HG02623 (cell line): ENCODE data around the gene CEMIP2.
A peak's percentile ranks its signal among the peaks of the same experiment; 100 is the strongest.
"Not testable (repeated sequence)": the region's sequence is repeated elsewhere in the genome, so short reads cannot be mapped to it uniquely, and the experiment has no call there.

ENCODE experiments used
- ATAC-seq: cut with Tn5 transposase; IDR thresholded peaks from one replicate; pipeline ENCODE4 v1.9.1; 2021; ENCODE audit warnings: moderate library complexity; ENCODE audit not compliant: unreplicated experiment

CEMIP2 gene, protein sequence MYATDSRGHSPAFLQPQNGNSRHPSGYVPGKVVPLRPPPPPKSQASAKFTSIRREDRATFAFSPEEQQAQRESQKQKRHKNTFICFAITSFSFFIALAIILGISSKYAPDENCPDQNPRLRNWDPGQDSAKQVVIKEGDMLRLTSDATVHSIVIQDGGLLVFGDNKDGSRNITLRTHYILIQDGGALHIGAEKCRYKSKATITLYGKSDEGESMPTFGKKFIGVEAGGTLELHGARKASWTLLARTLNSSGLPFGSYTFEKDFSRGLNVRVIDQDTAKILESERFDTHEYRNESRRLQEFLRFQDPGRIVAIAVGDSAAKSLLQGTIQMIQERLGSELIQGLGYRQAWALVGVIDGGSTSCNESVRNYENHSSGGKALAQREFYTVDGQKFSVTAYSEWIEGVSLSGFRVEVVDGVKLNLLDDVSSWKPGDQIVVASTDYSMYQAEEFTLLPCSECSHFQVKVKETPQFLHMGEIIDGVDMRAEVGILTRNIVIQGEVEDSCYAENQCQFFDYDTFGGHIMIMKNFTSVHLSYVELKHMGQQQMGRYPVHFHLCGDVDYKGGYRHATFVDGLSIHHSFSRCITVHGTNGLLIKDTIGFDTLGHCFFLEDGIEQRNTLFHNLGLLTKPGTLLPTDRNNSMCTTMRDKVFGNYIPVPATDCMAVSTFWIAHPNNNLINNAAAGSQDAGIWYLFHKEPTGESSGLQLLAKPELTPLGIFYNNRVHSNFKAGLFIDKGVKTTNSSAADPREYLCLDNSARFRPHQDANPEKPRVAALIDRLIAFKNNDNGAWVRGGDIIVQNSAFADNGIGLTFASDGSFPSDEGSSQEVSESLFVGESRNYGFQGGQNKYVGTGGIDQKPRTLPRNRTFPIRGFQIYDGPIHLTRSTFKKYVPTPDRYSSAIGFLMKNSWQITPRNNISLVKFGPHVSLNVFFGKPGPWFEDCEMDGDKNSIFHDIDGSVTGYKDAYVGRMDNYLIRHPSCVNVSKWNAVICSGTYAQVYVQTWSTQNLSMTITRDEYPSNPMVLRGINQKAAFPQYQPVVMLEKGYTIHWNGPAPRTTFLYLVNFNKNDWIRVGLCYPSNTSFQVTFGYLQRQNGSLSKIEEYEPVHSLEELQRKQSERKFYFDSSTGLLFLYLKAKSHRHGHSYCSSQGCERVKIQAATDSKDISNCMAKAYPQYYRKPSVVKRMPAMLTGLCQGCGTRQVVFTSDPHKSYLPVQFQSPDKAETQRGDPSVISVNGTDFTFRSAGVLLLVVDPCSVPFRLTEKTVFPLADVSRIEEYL (N-terminal part only)

DNA sequence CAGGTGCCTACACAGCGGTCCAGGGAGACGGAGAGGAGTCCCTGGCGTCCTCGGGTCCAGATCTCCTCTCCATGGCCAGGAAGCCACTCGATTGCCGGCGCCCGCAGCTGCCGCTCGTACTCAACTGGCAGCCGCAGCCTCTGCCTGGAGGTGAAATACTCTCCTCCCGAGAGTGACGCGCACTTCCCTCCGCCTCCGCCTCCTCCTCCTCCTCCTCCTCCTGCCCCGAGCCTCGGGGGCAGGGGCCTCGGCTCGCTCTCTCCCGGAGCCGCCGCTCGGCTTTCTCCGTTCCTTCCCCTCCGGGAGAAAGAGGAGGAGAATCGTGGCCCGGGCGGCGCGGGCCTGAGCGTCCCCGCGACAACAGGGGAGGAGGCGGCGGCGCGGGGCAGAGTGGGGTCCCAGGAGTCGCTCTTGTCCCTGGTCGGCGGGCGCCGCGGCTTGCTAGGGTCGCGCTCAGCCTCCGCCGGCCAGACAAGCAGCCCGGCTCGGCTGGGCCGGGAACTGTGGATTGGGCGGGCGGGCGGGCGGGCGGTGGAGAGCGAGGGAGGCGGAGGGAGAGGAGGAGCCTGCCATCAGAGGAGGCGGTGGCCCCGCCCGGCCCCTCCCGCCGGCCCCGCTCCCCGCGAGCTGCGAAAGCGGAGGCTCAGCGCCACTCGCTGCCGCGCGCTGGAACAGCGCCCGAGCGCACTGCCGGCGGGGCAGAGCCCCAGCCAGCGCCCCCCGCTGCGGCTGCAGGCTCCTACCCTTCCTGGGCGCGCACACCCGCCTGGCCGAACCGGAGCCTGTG, at the start of gene CEMIP2:
CEMIP2 (minus strand) TSS at position 126 of the 787 bp plus-strand sequence. CDS start 18,140 bp downstream, outside the sequence.
- ATAC-seq = peak; percentile 74

DNA sequence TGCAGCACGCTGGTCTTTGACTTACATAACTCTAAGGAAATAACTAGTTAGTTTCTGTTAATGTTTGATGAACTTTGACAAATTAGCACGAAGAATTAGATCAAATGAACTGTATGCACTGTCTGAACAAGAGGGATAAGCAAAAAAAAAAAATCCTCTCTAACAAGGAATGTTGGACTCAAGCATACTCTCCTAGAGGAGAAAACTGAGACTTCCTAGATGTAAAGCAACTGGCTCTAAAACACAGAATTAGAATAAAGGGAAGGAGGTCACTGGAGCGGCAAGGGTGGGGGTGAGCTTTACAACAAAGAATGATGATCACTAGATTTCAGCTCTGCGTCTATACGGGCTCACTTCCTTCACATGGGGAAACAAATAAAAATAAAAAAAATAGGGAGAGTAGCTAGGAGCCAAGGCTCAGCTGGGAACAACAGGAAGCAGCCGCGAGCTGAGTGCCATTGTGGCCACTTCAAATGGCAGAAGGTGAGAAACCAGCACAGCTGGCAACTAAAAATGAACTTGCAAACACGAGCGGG, 48.7 kb upstream of the CEMIP2 start:
- no peak for ATAC-seq

DNA sequence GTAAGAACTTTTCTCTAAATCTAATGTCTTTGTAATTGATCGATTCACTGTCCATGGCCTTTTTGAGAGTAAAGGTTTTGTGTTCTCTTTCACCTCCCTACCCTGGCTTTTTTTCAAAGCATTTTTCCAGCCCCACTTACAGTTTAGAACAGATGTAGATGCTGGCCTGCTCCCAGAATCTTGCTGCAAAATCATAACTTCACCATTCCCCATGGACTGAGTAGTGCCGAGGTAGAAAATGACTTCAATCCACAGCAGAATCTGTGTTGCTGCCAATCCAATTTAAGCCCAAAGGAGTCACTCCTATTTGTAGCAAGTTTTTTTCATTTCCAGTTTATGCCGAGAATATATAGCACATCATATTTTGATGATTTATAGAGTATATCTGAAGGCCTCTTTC, 46.5 kb upstream of the CEMIP2 start:
- ATAC-seq = no peak

DNA sequence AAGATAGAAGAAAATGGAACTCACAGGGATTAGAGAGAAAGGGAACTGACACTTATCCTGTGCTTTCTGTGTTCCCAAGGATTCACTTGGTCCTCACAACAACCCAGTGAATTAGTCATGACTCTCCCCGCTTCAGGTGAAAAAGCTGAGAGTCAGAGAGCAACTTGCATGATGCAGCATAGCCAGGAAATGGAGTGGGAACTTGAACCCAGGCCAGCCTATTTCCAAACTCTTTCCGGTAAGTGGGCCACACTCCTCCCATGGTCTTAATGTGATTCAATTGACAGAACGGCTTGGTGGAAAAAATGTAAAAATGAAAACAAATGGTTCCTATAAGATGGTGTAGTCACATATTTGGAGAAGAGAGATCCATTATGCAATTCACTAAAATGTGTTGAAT, 45.9 kb upstream of the CEMIP2 start:
- no peak for ATAC-seq

DNA sequence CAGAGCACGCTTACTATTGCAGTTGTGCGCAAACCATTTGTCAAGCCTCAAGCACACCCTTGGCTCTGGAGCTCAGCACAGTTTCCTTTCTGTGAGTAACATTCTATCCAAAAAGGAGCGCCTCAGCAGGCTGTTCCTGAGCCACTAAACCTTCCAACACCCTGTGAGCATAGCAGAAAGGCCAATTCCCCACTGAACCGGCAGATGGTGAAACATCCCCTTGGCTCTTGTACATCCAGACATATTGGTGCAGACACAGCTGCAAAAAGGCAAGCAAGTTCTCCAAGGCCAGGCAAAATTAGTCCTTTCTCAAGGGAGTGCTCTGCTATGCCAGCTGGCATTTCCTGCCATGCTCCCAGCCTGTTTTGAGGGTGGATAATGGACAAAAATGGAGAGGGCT, 44.1 kb upstream of the CEMIP2 start:
- no peak for ATAC-seq

DNA sequence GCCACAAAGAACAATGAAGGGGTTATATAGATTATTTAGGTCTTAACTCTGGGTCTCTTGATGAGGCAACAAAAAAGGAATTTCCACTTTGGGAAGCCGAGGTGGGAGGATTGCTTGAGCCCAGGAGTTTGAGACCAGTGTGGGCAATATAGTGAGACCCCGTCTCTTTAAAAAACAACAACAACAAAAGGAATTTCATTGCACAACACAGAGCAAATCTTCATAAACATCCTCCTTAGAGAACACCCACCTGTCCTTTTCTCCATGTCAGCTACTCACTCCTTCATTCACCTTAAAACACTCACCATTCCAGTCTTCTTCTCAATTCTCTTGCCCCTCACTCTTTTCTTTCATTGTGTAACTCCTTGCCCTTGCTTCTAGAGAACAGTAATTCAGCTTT, 39.8 kb upstream of the CEMIP2 start:
- no peak for ATAC-seq

DNA sequence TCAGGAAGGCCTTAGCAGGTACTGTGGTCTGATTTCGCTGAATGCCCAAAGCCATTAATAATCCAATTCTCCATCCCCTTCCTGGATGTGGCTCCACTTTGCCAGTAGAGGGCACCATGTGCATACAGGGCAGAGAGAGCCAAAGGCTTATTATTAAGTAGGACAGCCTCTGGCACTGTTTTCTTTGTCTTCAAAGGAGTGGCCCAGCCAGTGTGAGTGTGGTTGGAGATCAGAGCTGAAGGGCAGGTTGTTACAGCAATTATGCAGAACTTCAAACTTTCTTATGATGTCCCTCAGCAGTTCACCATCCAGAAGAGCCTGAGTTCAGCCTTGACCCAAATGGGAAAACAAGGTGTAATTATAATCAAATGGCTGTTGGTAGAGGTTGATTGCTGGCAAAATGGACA, 38.6 kb upstream of the CEMIP2 start:
- peak; percentile 92 for ATAC-seq

DNA sequence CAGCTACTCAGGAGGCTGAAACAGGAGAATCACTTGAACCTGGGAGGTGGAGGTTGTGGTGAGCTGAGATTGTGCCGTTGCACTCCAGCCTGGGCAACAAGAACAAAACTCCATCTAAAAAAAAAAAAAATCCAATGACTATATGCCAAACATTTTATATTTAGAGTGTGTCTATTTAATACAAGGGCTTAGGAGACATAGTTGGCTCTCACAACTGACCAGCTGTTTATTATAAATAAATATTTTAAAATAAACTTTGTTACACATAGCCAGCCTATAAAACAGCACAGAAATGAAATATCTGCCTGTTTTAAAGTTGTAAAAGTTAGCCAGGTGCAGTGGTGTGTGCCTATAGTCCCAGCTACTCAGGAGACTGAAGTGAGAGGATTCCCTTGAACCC, 36.8 kb upstream of the CEMIP2 start:
- ATAC-seq = not testable (repeated sequence)

DNA sequence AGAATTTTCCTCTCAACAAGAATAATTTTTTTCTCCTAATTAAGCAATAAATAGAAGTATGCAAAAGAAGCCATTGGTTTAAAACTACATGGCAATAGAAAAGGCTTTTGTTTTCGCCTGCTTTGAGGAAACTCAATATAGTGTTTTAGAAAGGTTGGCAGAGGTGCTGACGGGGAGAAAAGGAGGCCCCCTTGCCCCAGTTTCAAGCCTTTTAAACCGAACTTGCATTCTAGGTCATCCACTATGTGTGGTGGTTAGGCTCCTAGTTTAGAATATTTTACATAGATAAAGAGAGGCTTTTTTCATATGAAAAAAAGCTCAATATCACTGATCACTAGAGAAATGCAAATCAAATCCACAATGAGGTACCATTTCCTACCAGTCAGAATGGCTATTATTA, 33.5 kb upstream of the CEMIP2 start:
- ATAC-seq = no peak

DNA sequence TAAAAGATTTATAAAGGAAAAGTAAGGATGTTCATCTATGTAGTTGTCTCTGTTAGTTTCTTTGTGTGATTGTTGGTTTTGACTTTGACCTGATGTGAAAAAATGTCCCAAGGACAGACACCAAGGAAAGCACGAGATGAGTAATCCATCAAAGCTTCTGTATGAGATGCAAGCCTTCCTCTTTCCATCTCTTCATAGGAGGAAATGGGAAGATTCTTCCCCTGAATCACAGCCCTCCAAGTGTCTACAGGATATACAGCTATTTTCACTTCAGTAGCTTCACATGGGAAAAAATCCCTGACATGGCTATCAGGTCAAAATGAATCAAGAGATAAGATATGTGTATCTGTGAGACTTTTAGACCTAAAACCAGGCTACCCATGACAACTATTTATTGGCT, 29.0 kb upstream of the CEMIP2 start:
- no peak for ATAC-seq

DNA sequence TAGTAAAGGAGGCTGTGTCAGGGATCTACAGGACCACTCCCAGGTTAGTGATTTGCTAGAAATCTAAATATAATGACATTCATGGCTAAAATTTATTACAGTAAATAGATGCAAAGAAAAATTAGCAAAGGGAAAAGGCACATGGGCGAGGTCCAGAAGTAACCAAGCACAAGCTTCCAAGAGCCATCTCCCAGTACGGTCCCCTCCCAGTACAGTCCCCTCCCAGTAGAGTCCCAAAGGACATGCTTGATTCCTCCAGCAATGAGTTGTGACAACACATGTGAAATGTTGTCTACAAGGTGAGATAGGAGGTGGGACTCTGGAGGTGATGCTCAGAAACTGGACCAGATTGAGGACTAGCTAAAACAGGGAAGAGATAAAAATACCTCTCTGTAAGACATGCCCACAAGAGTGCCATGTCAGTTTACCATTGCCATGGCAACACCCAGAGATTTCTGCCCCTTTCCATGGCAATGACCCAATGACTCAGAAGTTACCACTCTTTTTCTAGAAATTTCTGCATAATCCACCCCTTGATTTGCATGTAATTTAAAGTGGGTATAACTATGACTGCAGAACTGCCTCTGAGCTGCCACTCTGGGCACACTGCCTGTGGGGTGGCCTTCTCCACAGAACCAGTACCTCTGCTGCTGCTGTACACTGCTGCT, 27.9 kb upstream of the CEMIP2 start:
- ATAC-seq = no peak

DNA sequence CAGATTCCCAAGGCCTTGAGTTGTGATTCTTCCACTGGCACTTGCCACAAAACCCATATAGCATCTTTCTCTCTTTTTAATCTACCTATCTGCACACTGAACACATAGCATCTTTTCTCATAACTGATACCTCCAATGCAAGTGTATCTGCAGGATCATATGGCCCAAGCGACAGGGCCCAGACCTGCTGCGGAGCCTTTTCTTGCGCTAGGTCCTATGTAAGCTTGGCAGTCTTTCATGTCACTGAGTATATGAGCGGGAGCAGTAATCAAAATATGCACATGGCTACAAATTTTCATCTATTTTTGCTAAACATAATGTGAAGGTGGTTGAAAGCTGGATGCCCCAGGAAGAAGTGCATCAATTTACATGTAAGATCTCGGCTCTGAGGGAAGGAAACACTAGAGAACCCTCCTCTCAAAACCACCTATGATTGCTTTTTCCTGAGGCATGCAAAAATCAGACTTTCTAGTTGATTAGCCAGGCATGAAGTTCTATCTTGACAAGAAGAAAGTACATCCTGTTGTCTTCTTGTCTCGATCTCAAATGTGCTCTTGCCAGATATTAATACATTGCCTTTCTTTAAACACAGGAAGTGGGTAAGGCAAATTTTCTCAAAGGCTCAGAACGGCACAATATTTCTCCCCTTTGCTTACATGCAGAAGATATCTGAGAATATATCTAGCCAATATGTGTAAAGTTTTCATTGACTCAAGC, 26.9 kb upstream of the CEMIP2 start:
- peak; percentile 93 for ATAC-seq

DNA sequence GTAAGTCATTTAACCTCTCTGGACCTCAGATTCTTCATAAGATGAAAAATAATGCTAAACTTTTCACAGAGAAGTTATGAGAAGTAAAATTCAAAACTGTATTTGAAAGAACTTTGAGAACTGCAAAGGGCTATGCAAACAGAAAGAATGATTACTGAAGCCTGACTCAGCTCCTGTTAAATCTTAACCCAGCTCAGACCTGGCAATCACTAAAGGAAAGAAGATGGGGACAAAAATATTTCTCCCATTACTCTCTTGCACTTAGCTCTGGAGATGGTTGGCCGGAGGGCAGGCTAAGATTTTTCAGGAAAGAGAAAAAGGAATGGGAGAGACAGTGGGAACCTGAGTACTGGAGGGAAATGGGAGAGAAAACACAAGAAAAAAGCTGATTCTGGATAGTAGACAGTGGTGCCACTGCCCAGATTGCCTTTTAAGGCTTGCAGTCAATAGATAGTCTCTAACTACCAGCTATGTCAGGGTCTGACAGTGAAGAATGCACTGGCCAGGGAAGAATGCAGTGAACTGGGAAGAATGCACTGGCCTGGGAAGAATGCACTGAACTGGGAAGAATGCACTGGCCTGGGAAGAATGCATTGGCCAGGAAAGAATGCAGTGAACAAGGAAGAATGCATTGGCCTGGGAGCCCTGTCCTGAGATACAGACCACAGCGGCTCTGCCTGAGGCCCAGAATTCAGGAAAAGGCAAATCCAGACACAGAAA, 25.2 kb upstream of the CEMIP2 start:
- no peak for ATAC-seq

DNA sequence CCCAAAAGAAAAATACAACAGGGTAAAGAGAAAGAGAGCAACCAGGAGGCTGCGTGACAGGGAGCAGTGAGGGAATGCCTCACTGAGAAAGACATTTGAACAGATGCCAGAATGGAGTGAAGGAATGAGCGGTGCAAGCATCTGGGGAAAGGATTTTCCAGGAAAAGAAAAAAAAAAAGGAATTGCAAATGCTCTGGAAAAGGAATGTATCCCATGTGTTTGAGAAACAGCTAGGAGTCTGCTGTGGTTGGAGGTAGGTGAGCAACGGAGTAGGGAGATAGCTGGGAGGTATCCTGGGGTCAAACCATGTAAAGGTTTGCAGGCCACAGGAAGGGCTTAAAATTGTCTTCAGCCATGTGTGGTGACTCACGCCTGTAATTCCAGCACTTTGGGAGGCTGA, 23.6 kb upstream of the CEMIP2 start:
- no peak for ATAC-seq

DNA sequence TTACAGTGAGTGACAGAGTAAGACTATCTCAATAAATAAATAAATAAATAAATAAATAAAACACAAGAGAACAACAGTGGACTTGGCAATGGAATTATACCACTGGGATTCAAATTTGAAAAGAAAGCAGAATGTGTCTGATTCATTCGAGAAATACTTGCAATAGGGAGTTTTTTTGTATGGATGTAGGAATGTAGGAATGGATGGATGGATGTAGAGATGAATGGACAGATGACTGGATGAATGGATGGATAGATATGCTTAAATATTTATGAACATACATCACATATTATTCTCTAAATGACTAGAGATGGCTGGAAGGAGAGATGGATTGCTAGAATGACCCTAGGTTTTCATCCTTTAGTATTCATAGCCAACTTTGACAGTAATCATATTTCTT, 22.0 kb upstream of the CEMIP2 start:
- ATAC-seq = no peak

DNA sequence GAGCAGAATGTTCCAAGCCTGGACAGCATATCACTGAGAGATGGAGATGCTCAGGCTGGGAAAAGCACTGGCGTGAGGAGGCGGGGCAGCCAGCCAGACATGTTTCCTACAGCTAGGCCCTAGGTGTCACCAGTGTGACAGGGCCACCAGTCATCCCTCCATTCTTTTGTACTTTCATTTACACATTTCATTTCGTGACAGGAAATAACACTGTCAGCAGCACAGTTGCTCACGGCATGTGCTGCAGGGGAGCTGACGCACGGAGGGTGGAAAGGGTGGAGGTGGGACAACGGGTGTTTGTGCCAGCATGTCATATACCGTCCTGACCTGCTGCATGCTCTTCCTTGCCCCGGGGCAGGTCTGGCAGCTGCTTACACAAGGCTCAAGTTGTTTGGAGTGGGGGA, 14.8 kb upstream of the CEMIP2 start:
- peak; percentile 90 for ATAC-seq

DNA sequence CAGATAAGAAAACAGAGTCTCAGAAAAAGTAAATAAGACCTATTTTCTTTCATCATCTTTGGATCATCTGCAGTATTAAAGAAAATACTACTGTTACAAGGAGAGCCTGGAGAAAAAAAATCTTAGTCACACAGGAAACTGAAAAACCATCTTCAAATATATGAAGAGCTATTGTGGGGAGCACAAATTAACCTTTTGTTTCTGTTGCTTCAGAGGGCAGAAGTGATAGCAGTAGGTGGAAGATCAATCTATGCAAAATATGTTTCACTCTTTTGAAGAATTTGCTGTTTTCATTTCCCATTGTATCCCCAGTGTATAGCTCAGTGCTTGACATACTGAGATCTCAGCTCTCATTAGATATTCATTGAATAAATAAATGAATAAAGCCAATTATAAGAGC, 13.1 kb upstream of the CEMIP2 start:
- ATAC-seq = peak; percentile 51

DNA sequence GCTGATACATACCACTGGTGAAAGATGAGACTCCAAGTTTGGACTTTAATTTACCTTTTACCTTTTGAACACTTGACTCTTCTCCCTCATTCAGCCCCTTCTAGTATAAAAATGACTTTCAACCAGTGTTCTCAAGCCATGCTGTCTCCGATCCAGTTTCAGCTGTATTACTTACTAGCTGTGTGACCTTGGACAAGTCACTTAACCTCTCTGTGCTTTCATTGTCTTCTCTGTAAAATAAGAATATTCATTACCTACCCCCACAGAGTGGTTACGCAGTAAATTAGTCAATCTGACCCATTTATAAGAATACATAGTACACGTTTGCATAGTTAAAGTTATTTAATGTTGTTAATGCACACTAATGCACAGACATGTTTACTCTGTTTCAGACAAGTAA, 12.6 kb upstream of the CEMIP2 start:
- no peak for ATAC-seq
